Bronchial epithelial cell (primary cell): ENCODE results near the gene OR7C1. TPM values are rescaled to one million over a fixed set of nuclear protein-coding genes. Genes with fewer than 3 reads are reported as not detected.

ENCODE experiments used
- DNase-seq: peaks from one replicate; pipeline ENCODE4 v3.0.0-alpha.2; 2010; ENCODE audit warnings: low read depth
- FAIRE-seq: peaks from 2 replicates; lab custom pipeline; 2011; peaks lifted over from hg19 to GRCh38; lab: Jason Lieb, UNC
- H3K27me3 ChIP-seq: 2 replicates; pipeline ENCODE4 v1.5.1; 2011; ENCODE audit warnings: low read length; ENCODE audit not compliant: control insufficient read depth, insufficient read depth
- H3K36me3 ChIP-seq: 2 replicates; pipeline ENCODE4 v1.5.1; 2011; ENCODE audit warnings: low read length; ENCODE audit not compliant: control insufficient read depth, insufficient read depth
- H3K4me3 ChIP-seq: 2 replicates; pipeline ENCODE4 v1.5.1; 2011; ENCODE audit warnings: mild to moderate bottlenecking, low read depth, low read length, control low read depth
- CTCF ChIP-seq: IDR thresholded peaks from 2 replicates; pipeline ENCODE4 v1.5.1; 2011; ENCODE audit warnings: mild to moderate bottlenecking, moderate library complexity, low read length, control low read depth, inconsistent platforms; ENCODE audit not compliant: insufficient read depth, severe bottlenecking
- total RNA-seq: library from RNA; depleted of rRNA; stranded (reverse); fragments of >200 nt; gene quantifications from 2 replicates; pipeline ENCODE4 v1.2.1, GENCODE V29; 2014

OR7C1 gene
- total RNA-seq, 1 donor from 2014 or later, result not detected

GRCh38 chr19:14762111-14762510, 72.9 kb downstream of the OR7C1 start:
- FAIRE-seq, result no peak
- Histone ChIP-seq H3K4me3 (no peak overlapping the region), H3K36me3 (no peaks in the 10 kb centered on the region), H3K27me3 (no peaks in the 10 kb centered on the region)
- DNase-seq, result no peak
- TF ChIP-seq CTCF, result no peak

GRCh38 chr19:14761607-14762006, 73.4 kb downstream of the OR7C1 start:
- TF ChIP-seq CTCF, result no peak
- DNase-seq, result no peak
- no peak for FAIRE-seq
- Histone ChIP-seq H3K4me3 (no peak overlapping the region), H3K27me3 (no peaks in the 10 kb centered on the region), H3K36me3 (no peaks in the 10 kb centered on the region)

- H3K36me3 ChIP-seq, result no peaks in the 10 kb centered on the region
- no peak for FAIRE-seq
- no peak for TF ChIP-seq CTCF
- no peaks in the 10 kb centered on the region for H3K27me3 ChIP-seq
- H3K4me3 ChIP-seq, result no peak overlapping the region
- DNase-seq, result peak; percentile 8
These were observed 76.2 kb downstream of the OR7C1 start for GRCh38 chr19:14758816-14759215.

- H3K36me3 ChIP-seq, result no peaks in the 10 kb centered on the region
- no peak overlapping the region for H3K4me3 ChIP-seq
- H3K27me3 ChIP-seq, result no peaks in the 10 kb centered on the region
- no peak for DNase-seq
- no peak for FAIRE-seq
- no peak for TF ChIP-seq CTCF
These were observed 86.4 kb downstream of the OR7C1 start for GRCh38 chr19:14748601-14749000.

Other genes starting within 250 kb of the OR7C1 start
- not detected in 2 replicates for gene ADGRE3, start 160.3 kb downstream of the OR7C1 start, total RNA-seq
- gene ZNF333, start 145.1 kb downstream of the OR7C1 start, total RNA-seq, result 12.3 and 22.9 TPM in 2 replicates
- 0.26 and 0.38 TPM in 2 replicates for gene ADGRE2, start 56.6 kb downstream of the OR7C1 start, total RNA-seq
- not detected in 2 replicates for gene OR7A5, start within 50 bp of the OR7C1 start, total RNA-seq
- not detected in 2 replicates for gene OR7A10, start 13.7 kb upstream of the OR7C1 start, total RNA-seq
- not detected in 2 replicates for gene OR7A17, start 50.9 kb upstream of the OR7C1 start, total RNA-seq
- gene OR7C2, start 106.3 kb upstream of the OR7C1 start, total RNA-seq, result not detected in 2 replicates
- gene SLC1A6, start 144.7 kb upstream of the OR7C1 start, total RNA-seq, result not detected in 2 replicates
- not detected in 2 replicates for gene CASP14, start 214.3 kb upstream of the OR7C1 start, total RNA-seq
- gene OR1I1, start 247.0 kb upstream of the OR7C1 start, total RNA-seq, result not detected in 2 replicates